IMR-90 (cell line): ENCODE measurements around the gene IFRD1. TPM values are rescaled to one million over a fixed set of nuclear protein-coding genes. Genes with fewer than 3 reads are reported as not detected.
A peak's percentile ranks its signal among the peaks of the same experiment; 100 is the strongest.

Experiments used
- ATAC-seq: fragments of 200-7000 bp; cut with Tn5 transposase; 2 replicates; pipeline ENCODE4 v1.9.1; 2020; ENCODE audit warnings: low read depth, mild to moderate bottlenecking, moderate library complexity
- BruUV-seq: library from RNA; stranded (reverse); fragments of 400-500 nt; replicated peaks from 2 replicates; lab custom pipeline; 2021; lab: Mats Ljungman, UMichigan
- CTCF ChIA-PET: fragments of 300-600 bp; formaldehyde crosslinking; extraction: SDS; loops from one replicate; lab custom pipeline; 2021; ENCODE audit warnings: antibody characterized with exemption; lab: Yijun Ruan, JAX
- POLR2A ChIA-PET: fragments of 300-600 bp; sonication (Branson Sonifier 250); formaldehyde crosslinking; loops from one replicate; lab custom pipeline; 2022; ENCODE audit warnings: antibody characterized with exemption; ENCODE audit not compliant: unreplicated experiment; lab: Charles Lee
- DNase-seq: peaks from one replicate; pipeline ENCODE4 v3.0.0; 2013
- H2AFZ ChIP-seq: replicated peaks from 2 replicates; pipeline ENCODE3; 2013; ENCODE audit warnings: low read length, mild to moderate bottlenecking; ENCODE audit not compliant: poor library complexity
- H2AK5ac ChIP-seq: 2 replicates; pipeline ENCODE4 v1.6.1; 2013; ENCODE audit warnings: low read depth, low read length, inconsistent platforms
- H2AK9ac ChIP-seq: replicated peaks from 2 replicates; pipeline ENCODE3; 2013; ENCODE audit warnings: mild to moderate bottlenecking, low read depth, low read length, moderate library complexity; ENCODE audit not compliant: poor library complexity
- H2BK120ac ChIP-seq: 2 replicates; pipeline ENCODE4 v1.6.1; 2013; ENCODE audit warnings: low read depth, low read length, inconsistent platforms
- H2BK15ac ChIP-seq: 3 replicates; pipeline ENCODE4 v1.6.1; 2013; ENCODE audit warnings: low read depth, low read length, inconsistent platforms
- H2BK20ac ChIP-seq: 2 replicates; pipeline ENCODE4 v1.6.1; 2013; ENCODE audit warnings: low read depth, mild to moderate bottlenecking, inconsistent platforms, low read length, moderate library complexity
- H2BK5ac ChIP-seq: 2 replicates; pipeline ENCODE4 v1.6.1; 2013; ENCODE audit warnings: mild to moderate bottlenecking, low read depth, low read length, inconsistent platforms; ENCODE audit not compliant: poor library complexity, severe bottlenecking
- H3K14ac ChIP-seq: replicated peaks from 2 replicates; pipeline ENCODE4 v1.6.1; 2013; ENCODE audit warnings: low read depth, low read length, inconsistent platforms
- H3K18ac ChIP-seq: 2 replicates; pipeline ENCODE4 v1.6.1; 2013; ENCODE audit warnings: low read depth, low read length, control low read depth
- H3K23ac ChIP-seq: 2 replicates; pipeline ENCODE4 v1.6.1; 2013; ENCODE audit warnings: low read depth, low read length, inconsistent platforms
- H3K27ac ChIP-seq: 2 replicates; pipeline ENCODE4 v1.5.1; 2013; ENCODE audit warnings: mild to moderate bottlenecking, control low read depth, low read length; ENCODE audit not compliant: insufficient read depth
- H3K27me3 ChIP-seq: 2 replicates; pipeline ENCODE4 v1.6.1; 2013; ENCODE audit warnings: low read length; ENCODE audit not compliant: control insufficient read depth, insufficient read depth
- H3K36me3 ChIP-seq: 2 replicates; pipeline ENCODE4 v1.6.1; 2013; ENCODE audit warnings: low read length, mixed read lengths; ENCODE audit not compliant: control insufficient read depth, insufficient read depth
- H3K4ac ChIP-seq: 2 replicates; pipeline ENCODE4 v1.6.1; 2013; ENCODE audit warnings: low read depth, low read length, inconsistent platforms
- H3K4me1 ChIP-seq: 2 replicates; pipeline ENCODE4 v1.6.1; 2013; ENCODE audit warnings: low read length, mixed read lengths; ENCODE audit not compliant: control insufficient read depth, insufficient read depth
- H3K4me2 ChIP-seq: 2 replicates; pipeline ENCODE4 v1.6.1; 2013; ENCODE audit warnings: low read depth, mild to moderate bottlenecking, control low read depth, low read length, moderate library complexity
- H3K4me3 ChIP-seq: 2 replicates; pipeline ENCODE4 v1.5.1; 2013; ENCODE audit warnings: low read depth, mild to moderate bottlenecking, control low read depth, low read length, moderate library complexity; ENCODE audit not compliant: insufficient read depth
- H3K56ac ChIP-seq: 2 replicates; pipeline ENCODE4 v1.6.1; 2013; ENCODE audit warnings: low read length, inconsistent platforms; ENCODE audit not compliant: insufficient read depth; ENCODE audit errors: extremely low read depth
- H3K79me1 ChIP-seq, 2 experiments: 2 replicates each; pipeline ENCODE4 v1.6.1; 2013; ENCODE audit warnings: low read length in 2 of 2, inconsistent platforms in 1 of 2, low read depth in 1 of 2
- H3K9ac ChIP-seq: 2 replicates; pipeline ENCODE4 v1.6.1; 2013; ENCODE audit warnings: low read depth, low read length, control low read depth
- H3K9me1 ChIP-seq: 2 replicates; pipeline ENCODE4 v1.6.1; 2013; ENCODE audit warnings: low read length, inconsistent platforms; ENCODE audit not compliant: insufficient read depth
- H3K9me3 ChIP-seq: 2 replicates; pipeline ENCODE4 v1.6.1; 2013; ENCODE audit warnings: low read length; ENCODE audit not compliant: control insufficient read depth, insufficient read depth
- H4K20me1 ChIP-seq: 2 replicates; pipeline ENCODE4 v1.6.1; 2013; ENCODE audit warnings: low read length, inconsistent platforms; ENCODE audit not compliant: insufficient read depth
- H4K5ac ChIP-seq: 2 replicates; pipeline ENCODE4 v1.6.1; 2013; ENCODE audit warnings: mild to moderate bottlenecking, low read depth, low read length, control low read depth
- H4K8ac ChIP-seq, 2 experiments: 2 replicates each; pipeline ENCODE4 v1.6.1; 2013; ENCODE audit warnings: low read depth in 2 of 2, low read length in 2 of 2, control low read depth in 1 of 2, inconsistent platforms in 1 of 2
- H4K91ac ChIP-seq: 2 replicates; pipeline ENCODE4 v1.6.1; 2013; ENCODE audit warnings: low read depth, low read length, inconsistent platforms; ENCODE audit not compliant: insufficient read depth
- MAZ ChIP-seq: IDR thresholded peaks from 2 replicates; pipeline ENCODE4 v1.6.1; 2012; ENCODE audit warnings: low read depth, mild to moderate bottlenecking, low read length, improper control_type of control experiment, moderate library complexity, borderline replicate concordance
- NFE2L2 ChIP-seq: fragments of 150-350 bp; IDR thresholded peaks from 2 replicates; pipeline ENCODE4 v1.6.1; 2016; ENCODE audit warnings: low read depth, mild to moderate bottlenecking, low read length
- RAD21 ChIP-seq: IDR thresholded peaks from 2 replicates; pipeline ENCODE4 v1.6.1; 2012; ENCODE audit warnings: low read length, improper control_type of control experiment
- RCOR1 ChIP-seq: IDR thresholded peaks from 2 replicates; pipeline ENCODE4 v1.6.1; 2012; ENCODE audit warnings: mild to moderate bottlenecking, low read length, improper control_type of control experiment; ENCODE audit not compliant: insufficient replicate concordance
- WGBS, 2 experiments: methylation state at CpG; one replicate each; pipeline versions ENCODE4 v1.1.5 to v1.1.7; 2013; ENCODE audit warnings: missing lambda C conversion rate in 2 of 2; ENCODE audit not compliant: insufficient read length in 1 of 2; ENCODE audit errors: extremely low coverage in 2 of 2; 5-methylcytosine and 5-hydroxymethylcytosine counted together
- dilution Hi-C: fragments of 300-500 bp; cut with HindIII; formaldehyde crosslinking; loops from one replicate; pipeline ENCODE4 v1.14.3; 2018; ENCODE audit warnings: low sequenced_read_pairs; ENCODE audit not compliant: unreplicated experiment
- in situ Hi-C: fragments of 300-500 bp; cut with MboI; formaldehyde crosslinking; loops from 3 replicates; pipeline ENCODE4 v1.14.3; 2019; ENCODE audit warnings: low sequenced_read_pairs, inconsistent platforms, mixed read lengths
- intact Hi-C: fragments of 100-400 bp; cut with micrococcal nuclease; formaldehyde crosslinking; loops from 2 replicates; pipeline ENCODE4 v1.10.0; 2022
- polyA plus RNA-seq, 3 experiments: library from polyadenylated mRNA; depleted of rRNA; stranded (reverse); fragments of >200 nt; gene quantifications; 2 replicates each; pipeline ENCODE4 v1.2.3, GENCODE V29; 2012; ENCODE audit warnings: low replicate concordance in 1 of 3
- total RNA-seq: library from RNA; depleted of rRNA; stranded (reverse); fragments of >200 nt; gene quantifications from 2 replicates; pipeline ENCODE4 v1.2.3, GENCODE V29; 2012

IFRD1 gene
- total and polyA plus RNA-seq, 2 of the 4 experiments (the other 2 are of a cell fraction): 18.3 to 25.3 TPM

DNA sequence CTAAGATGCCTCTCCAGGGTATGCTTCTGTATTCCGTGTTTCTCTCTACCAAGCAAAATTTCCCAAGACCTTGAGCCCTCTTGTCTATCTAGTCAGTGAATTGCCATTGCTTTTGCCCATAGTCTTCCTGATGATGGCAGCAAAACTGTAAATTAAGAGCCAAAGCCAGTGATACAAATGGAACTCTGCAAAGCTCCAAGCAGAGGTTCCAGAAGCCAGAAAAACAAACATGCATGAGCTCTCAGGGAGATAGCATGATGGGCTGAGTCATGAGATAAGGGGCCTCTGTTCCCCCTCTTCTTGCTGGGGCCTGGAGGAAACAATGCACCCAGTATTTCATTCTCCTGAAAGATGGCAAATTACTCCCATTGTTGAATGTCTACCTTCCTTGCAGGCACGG lies 55.2 kb downstream of the IFRD1 start:
- Histone ChIP-seq H3K4me3 (no peak overlapping the region), H2AK5ac (no peak overlapping the region), H3K4ac (no peak overlapping the region), H4K91ac (no peak overlapping the region), H3K56ac (no peak overlapping the region), H2BK120ac (no peak overlapping the region), H4K8ac (no peak overlapping the region), H3K79me1 (no peaks in the 10 kb centered on the region), H3K14ac (no peak overlapping the region), H2BK20ac (no peak overlapping the region), H3K9ac (no peak overlapping the region), H3K27ac (no peak overlapping the region), H2AFZ (no peak overlapping the region), H3K27me3 (no peaks in the 10 kb centered on the region), H3K36me3 (no peaks in the 10 kb centered on the region), H3K4me1 (peaks cover 5% of the 10 kb centered on the region), H3K18ac (no peak overlapping the region), H3K9me3 (no peaks in the 10 kb centered on the region), H3K9me1 (peaks cover 15% of the 10 kb centered on the region), H4K20me1 (peaks cover 3% of the 10 kb centered on the region; the same call in 1 of the 2 replicates), H3K4me2 (no peak overlapping the region), H4K5ac (no peak overlapping the region), H2AK9ac (no peak overlapping the region), H3K23ac (no peak overlapping the region), H2BK15ac (no peak overlapping the region), H2BK5ac (no peak overlapping the region)
- in situ Hi-C loops (no loop called here), intact Hi-C loops (no loop called here), dilution Hi-C loops (no loop called here)
- ATAC-seq (peak; percentile 45), DNase-seq (peak; percentile 43)
- ChIA-PET CTCF (interaction anchor here (0.6 kb wide), 1 partner anchor 750 kb away, joined by 3 read pairs; no protein-coding TSS in a partner anchor), POLR2A (no interaction called here)
- no TSS peak for BruUV-seq
- no peak for TF ChIP-seq RCOR1
- TF ChIP-seq NFE2L2: no peak
- no peak for TF ChIP-seq MAZ
- no peak for TF ChIP-seq RAD21
- no CpG with 5 or more reads among the region's 2 CpGs for WGBS, 2 experiments
